ENCODE data around the gene LRRN4CL.

The LRRN4CL gene

DNA sequence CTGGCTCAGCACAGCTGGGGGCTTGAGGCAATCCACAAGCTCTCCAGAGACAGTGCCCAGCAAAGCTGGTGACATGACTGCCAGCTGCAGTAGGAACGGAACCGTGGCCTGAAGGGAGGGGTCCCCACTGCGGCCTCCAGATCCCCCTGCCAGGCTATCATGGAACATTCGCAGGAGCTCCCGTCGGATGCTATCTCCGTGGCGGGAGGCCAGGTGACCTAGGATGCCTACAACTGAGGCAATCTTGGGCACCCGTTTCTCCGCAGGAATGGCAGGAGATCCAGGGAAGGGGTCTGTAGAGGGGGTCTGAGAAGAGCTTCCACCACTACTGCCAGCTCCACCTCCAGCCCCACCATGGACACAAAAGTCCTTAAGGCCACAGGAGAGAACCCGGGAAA, 40.4 kb downstream of the LRRN4CL start:
- Mint-ChIP-seq H3K4me1 (ENCODE audit: low read depth) (peaks cover 39% of the 10 kb centered on the region), H3K27me3 (no peaks in the 10 kb centered on the region), H3K27ac (no peak overlapping the region), H3K9me3 (ENCODE audit: low read depth) (no peaks in the 10 kb centered on the region), H3K4me3 (no peak overlapping the region), H3K36me3 (no peaks in the 10 kb centered on the region)

DNA sequence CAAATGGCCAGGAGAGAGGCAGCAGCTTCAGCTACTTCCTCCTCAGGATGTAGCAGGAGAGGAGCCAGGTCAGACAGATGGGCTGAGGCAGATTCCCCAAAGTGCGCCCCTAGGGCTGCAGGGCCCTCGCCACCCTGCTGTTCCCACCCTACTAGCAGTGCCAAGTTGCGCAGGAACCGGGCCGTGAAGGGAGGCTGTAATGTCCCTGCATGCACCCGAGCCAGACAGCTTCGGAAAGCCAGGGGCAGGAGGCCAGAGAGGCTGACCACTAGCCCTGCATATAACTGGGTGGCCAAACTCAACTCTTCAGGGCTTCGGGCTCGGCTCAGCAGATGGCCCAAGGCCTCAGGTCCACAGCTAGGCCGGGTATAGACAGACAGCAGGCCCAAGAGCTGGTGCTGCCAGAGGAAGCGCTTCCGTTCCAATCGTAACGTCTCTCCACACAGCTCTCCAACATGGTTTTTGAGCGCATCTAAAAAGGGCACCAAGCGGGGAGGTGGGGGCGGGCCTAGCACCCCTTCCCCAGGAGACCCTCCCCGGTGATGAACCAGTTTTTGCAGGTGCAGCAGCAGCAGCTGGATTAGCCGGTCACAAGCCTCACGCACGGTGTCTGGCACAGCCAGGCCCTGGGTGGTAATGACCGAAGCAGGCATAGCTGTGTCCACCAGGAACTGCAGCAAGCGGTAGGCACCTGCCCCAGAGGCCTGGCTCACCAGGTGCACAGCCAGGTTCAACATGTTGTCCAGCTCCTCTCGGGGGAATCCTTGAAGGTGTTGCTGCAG, 41.0 kb downstream of the LRRN4CL start:
- H3K4me1 Mint-ChIP-seq (ENCODE audit: low read depth), result peaks cover 37% of the 10 kb centered on the region
- no peak overlapping the region for H3K27ac Mint-ChIP-seq
- no peaks in the 10 kb centered on the region for H3K36me3 Mint-ChIP-seq

GRCh38 chr11:62647609-62648005, 41.7 kb downstream of the LRRN4CL start:
- no peaks in the 10 kb centered on the region for H3K27me3 Mint-ChIP-seq
- no peak overlapping the region for H3K27ac Mint-ChIP-seq

More for the DNA sequence above, 41.0 kb downstream of the LRRN4CL start:
- Mint-ChIP-seq H3K4me3 (no peak overlapping the region), H3K9me3 (ENCODE audit: low read depth) (no peaks in the 10 kb centered on the region), H3K27me3 (no peaks in the 10 kb centered on the region)

GRCh38 chr11:62646825-62647608, 42.3 kb downstream of the LRRN4CL start:
- Mint-ChIP-seq H3K4me1 (ENCODE audit: low read depth) (peaks cover 33% of the 10 kb centered on the region), H3K4me3 (peak overlapping the region; percentile 99), H3K36me3 (no peaks in the 10 kb centered on the region), H3K27ac (peak overlapping the region; percentile 98), H3K27me3 (no peaks in the 10 kb centered on the region), H3K9me3 (ENCODE audit: low read depth) (no peaks in the 10 kb centered on the region)

More at GRCh38 chr11:62647609-62648005, 41.7 kb downstream of the LRRN4CL start:
- no peaks in the 10 kb centered on the region for H3K9me3 Mint-ChIP-seq (ENCODE audit: low read depth)
- peaks cover 37% of the 10 kb centered on the region for H3K4me1 Mint-ChIP-seq (ENCODE audit: low read depth)
- no peak overlapping the region for H3K4me3 Mint-ChIP-seq
- no peaks in the 10 kb centered on the region for H3K36me3 Mint-ChIP-seq

- Mint-ChIP-seq H3K4me1 (ENCODE audit: low read depth) (peaks cover 34% of the 10 kb centered on the region), H3K27ac (peak within 1 kb of the TSS; percentile 98), H3K4me3 (peak within 1 kb of the TSS; percentile 99), H3K36me3 (no peaks in the 10 kb centered on the region), H3K9me3 (ENCODE audit: low read depth) (no peaks in the 10 kb centered on the region), H3K27me3 (no peaks in the 10 kb centered on the region)
Observed at GRCh38 chr11:62645946-62646824, 43.1 kb downstream of the LRRN4CL start, which contains the start of gene GANAB. GANAB (minus strand) TSS chr11:62646613; CDS start chr11:62646599, 14 bp downstream.

DNA sequence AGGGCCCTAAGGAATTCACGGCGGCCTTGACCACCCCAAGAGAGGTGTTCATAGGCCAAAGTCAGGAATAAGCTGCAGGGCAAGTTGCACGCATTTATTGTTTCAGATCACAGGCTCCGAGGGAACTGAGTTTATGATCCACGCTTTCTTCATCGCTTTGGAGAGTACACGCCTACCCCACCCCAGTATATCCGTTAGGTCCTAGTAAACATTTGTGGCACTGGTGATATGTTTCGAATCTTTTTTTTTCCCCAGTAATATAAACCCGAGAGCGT, 43.7 kb downstream of the LRRN4CL start:
- Mint-ChIP-seq H3K4me1 (ENCODE audit: low read depth) (peaks cover 38% of the 10 kb centered on the region), H3K27me3 (no peaks in the 10 kb centered on the region), H3K27ac (peak overlapping the region; percentile 98), H3K4me3 (peak overlapping the region; percentile 99), H3K9me3 (ENCODE audit: low read depth) (no peaks in the 10 kb centered on the region), H3K36me3 (no peaks in the 10 kb centered on the region)

DNA sequence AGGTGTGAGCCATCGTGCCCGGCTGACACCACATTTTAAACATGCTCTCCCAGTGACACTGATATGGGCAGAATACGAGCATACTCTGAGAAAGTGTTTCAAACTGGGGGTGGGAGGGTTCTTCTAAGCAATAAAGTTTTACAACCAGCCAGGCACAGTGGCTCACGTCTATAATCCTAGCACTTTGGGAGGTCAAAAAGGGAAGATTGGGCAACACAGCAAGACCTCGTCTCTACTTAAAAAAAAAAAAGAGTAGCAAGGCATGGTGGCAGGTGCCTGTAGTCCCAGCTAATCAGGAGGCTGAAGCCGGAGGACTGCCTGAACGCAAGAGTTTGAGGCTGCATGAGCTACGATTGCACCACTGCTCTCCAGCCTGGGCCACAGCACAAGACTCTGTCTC, 45.1 kb downstream of the LRRN4CL start:
- Mint-ChIP-seq H3K4me3 (peak overlapping the region; percentile 61), H3K36me3 (peaks cover 5% of the 10 kb centered on the region), H3K27ac (peak overlapping the region; percentile 16), H3K4me1 (ENCODE audit: low read depth) (peaks cover 42% of the 10 kb centered on the region), H3K9me3 (ENCODE audit: low read depth) (no peaks in the 10 kb centered on the region), H3K27me3 (no peaks in the 10 kb centered on the region)

All from activated naive CD8-positive, alpha-beta T cell (primary cell).